OCI-M1 (cell line): ENCODE results near the gene ZNF564.
"Not testable (repeated sequence)": the region's sequence is repeated elsewhere in the genome, so short reads cannot be mapped to it uniquely, and the experiment has no call there.

Experiments used
- DNase-seq: peaks from one replicate; lab custom pipeline; 2025; lab: John Stamatoyannopoulos, UW

ZNF564 gene

DNA sequence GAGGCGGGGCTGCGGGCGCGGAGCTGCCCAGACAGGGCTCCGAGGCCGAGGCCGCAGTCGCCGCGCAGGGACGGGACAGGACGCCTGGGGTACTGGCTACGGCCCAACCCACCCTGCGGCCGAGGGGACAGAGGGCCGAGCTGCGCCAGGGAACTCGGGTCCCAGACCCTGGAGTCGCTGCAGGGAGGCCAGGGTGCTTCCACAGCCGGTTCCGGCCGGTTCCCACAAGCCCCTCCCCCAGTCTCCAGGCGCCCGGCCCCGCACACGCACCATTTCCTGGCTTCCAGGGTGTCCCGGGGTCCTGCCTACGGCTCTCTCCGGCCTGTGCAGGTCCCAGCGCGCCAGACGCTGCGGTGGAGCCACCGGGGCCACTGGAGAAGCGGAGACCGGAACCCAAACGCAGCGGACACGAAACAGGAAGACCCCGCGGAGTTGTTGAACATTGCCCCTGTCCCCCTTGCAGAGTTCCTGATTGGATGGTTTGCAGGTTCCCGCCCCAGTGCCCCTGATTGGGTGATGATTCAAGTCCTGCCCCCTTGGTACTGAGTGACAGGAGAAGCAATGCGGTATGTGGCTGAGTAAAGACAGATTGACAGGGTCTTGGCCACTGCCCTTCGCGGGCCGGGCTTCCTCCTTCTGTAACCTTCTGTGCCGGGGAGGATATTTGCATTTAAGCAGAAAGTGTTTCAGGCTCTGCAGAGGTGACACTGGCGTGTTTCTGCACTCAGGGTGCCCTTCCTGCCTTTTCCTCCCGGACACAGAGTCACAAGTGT lies at the start of gene ZNF564:
TSS of gene ZNF564 (minus strand) at position 423 of the 773 bp plus-strand sequence. CDS start at position 273, 150 bp downstream.
- DNase-seq = peak; percentile 100

- DNase-seq = no peak
Measured at GRCh38 chr19:12597594-12597993, 46.3 kb upstream of the ZNF564 start.

- DNase-seq = no peak
Measured at GRCh38 chr19:12596927-12597548, 45.8 kb upstream of the ZNF564 start.

DNA sequence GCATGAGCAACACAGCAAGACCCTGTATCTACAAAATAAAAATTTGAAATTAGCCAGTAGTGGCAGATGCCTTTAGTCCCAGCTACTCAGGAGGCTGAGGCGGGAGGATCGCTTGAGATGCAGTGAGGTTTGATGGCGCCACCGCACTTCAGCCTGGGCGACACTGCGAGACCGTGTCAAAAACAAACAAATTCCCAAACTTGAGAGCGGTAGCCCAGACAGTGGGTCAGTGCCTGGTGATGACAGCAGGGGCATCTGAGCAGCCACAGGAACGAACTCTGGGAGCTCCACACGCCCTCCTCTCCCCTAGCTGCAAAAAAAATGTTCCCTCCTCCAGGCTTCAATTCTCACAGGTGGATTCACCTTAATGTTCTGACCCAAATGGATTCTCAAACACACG lies 45.2 kb upstream of the ZNF564 start:
- no peak for DNase-seq

DNA sequence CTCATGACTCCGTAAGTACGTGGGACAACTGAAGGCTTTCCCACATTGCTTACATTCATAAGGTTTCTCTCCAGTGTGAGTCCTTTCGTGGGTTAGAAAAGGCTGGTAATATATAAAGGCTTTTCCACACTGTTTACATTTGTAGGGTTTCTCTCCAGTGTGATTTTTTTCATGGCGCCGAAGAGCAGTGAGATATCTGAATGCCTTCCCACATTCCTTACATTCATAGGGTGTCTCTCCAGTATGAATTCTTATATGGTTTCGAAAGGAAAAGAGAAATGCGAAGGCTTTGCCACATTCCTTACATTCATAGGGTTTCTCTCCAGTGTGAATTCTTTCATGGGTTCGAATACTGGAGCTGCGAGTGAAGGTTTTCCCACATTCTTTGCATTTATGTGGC lies 29.8 kb upstream of the ZNF564 start:
- DNase-seq = no peak

DNA sequence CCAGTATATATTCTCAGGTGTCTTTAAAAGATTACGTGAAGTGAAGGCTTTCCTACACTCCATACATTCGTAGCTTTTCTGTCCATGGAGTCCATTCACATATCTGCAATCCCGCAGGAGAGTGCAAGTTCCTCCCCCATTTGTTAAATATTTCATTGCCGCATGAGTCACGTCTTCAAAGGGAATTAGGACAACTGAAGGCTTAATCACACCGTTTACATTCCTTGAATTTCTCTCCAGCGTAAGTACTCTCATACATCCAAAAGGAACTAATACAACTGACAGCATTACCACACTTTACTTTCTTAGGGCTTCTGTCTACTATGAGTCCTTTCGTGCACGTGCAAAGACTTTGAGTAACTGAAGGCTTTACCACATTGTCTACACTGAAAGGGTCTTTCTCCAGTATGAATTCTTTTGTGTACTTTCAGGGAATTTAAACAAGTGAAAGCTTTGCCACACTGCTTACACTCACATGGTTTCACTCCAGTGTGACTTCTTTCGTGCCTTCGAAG lies 29.0 kb upstream of the ZNF564 start:
- DNase-seq = no peak

DNA sequence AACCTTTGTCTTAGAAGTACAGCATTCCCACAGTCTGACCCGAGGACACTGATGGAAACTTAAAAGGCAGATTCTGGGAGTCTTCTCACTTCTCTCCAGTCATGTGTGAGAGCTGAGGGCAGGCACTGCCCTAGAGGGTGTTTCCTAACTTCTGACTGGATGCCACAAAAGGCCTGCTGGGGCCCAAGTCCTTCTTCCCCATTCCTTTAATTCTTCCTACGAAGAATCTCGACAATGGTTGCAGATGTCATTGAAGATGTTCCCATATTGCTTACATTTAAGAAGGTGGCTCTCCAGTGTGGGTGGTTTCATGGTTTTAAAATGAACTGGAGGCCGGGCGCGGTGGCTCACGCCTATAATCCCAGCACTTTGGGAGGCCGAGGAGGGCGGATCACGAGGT lies 27.4 kb upstream of the ZNF564 start:
- DNase-seq = no peak

GRCh38 chr19:12574036-12574435 lies 22.8 kb upstream of the ZNF564 start:
- DNase-seq = no peak

DNA sequence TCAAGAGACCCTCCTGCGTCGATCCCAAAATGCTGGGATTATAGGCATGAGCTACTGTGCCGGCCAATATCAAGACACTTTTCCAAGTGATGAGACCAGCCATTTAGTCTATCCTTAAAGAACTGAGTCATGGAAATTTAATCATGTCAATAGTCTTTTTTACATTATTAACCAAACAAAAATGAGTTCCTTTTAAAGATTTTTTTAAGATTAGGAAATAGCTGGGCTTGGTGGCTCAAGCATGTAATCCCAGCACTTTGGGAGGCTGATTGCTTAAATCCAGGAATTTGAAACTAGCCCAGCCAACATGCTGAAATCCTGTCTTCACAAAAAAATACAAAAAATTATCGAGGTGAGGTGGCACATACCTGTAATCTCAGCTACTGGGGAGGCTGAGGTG lies 16.7 kb upstream of the ZNF564 start:
- no peak for DNase-seq

DNA sequence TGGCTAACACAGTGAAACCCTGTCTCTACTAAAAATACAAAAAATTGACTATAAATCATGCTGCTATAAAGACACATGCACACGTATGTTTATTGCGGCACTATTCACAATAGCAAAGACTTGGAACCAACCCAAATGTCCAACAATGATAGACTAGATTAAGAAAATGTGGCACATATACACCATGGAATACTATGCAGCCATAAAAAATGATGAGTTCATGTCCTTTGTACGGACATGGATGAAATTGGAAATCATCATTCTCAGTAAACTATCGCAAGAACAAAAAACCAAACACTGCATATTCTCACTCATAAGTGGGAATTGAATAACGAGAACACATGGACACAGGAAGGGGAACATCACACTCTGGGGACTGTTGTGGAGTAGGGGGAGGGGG lies 15.1 kb upstream of the ZNF564 start:
- not testable (repeated sequence) for DNase-seq

DNA sequence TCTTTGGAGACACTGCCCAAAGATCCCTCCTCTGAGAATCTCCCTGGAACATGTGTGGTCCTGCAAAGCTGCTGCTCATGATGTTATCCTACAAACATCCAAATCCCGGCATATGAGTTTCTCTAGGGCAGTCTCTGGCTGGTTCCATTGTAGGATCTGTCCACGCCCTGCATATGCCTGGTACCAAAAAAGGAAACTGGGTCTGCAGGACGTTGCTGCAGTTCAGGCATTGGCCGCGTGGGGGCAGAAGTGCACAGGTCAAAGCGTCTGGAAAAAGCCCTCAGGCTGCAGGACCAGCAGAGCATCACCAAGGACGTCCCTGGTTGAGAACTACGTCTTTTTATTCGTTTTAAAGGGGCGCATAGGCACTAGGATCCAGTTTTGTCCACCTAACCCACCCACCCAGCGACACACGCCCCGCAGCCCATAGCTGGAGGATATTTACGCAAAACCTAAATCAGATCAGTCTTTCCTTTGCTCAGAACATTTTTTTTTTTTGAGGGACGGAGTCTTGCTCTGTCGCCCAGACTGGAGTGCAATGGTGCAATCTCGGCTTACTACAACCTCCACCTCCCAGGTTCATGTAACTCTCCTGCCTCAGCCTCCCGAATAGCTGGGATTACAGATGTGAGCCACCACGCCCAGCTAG lies 12.9 kb upstream of the ZNF564 start:
- DNase-seq = peak; percentile 98

DNA sequence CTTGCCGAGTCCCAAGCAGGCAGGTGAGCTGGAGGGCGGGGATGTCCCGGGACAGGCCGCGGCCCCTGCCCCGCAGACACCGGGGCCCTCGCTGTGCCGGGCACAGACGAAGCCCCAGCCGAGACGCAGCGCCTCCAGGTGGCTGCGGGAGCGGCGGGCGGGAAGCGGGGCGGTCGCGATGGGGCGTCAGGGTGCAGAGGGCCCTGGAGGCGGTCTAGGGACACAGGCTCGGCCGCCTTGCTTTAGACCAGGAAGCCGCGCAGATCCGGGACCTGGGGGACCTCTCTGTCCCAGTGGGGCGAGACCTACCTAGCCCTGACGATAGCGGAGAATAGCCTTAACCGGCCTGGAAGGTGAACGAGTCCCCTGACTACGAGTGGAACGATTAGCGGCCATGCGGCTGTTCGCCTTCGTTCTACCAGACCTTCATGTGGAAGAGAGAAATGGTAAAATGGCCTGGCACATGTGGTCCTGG lies 4.2 kb upstream of the ZNF564 start:
- no peak for DNase-seq

DNA sequence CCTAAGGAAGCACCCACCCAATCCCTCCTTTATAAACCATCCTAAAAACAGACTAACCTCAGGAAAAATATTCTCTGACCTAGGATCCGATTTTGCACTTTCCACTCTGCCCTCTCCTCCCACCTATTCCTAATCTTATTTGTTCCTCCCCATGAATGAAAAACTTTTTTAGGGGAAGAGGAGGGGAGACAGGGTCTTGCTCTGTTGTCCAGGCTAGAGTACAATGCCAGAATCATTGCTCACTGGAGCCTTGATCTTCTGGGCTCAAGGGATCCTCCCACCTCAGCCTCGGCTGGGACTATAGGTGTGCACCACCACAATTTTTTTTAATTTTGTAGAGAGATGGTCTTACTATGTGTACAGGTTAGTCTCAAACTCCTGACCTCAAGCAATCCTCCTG lies 4.4 kb downstream of the ZNF564 start:
- no peak for DNase-seq

DNA sequence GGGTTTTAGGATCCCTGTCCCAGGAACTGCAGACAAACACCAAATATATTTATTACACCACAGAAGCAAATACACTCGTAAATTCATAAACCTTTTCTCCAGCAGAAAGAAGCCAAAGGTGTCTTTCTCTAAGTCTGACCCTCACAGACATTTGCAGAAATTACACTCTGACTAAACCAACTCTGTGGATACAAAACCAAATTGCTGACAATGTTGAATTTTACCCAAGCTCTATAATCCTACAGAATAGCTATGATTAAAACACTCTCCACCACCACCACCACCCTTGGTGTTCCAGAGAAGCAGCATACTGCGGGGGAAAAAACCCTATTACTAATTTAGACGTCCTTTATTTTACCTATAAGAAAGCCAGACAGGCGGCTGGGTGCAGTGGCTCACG lies 5.2 kb downstream of the ZNF564 start:
- DNase-seq = no peak

DNA sequence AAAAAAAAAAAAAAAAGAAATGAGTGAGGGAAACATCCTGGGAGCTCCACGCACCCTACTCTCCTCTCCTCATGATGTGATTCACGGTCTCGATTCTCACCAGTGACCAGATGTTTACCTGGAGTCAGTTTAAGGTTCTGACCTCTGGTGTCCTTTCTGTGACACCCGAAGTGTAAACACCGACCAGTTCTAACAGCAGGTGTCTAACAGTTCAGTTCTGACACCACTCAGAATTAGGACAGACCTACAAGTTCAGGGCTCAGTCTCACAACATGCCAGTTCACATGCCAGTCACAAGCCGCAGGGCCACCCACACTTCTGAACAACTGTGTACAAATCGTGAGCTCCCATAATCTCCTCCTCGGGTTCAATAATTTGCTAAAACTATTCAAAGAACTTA lies 6.0 kb downstream of the ZNF564 start:
- DNase-seq = no peak

GRCh38 chr19:12544401-12544876 lies 6.8 kb downstream of the ZNF564 start:
- peak; percentile 100 for DNase-seq

GRCh38 chr19:12543855-12544254 lies 7.4 kb downstream of the ZNF564 start:
- DNase-seq = peak; percentile 93

DNA sequence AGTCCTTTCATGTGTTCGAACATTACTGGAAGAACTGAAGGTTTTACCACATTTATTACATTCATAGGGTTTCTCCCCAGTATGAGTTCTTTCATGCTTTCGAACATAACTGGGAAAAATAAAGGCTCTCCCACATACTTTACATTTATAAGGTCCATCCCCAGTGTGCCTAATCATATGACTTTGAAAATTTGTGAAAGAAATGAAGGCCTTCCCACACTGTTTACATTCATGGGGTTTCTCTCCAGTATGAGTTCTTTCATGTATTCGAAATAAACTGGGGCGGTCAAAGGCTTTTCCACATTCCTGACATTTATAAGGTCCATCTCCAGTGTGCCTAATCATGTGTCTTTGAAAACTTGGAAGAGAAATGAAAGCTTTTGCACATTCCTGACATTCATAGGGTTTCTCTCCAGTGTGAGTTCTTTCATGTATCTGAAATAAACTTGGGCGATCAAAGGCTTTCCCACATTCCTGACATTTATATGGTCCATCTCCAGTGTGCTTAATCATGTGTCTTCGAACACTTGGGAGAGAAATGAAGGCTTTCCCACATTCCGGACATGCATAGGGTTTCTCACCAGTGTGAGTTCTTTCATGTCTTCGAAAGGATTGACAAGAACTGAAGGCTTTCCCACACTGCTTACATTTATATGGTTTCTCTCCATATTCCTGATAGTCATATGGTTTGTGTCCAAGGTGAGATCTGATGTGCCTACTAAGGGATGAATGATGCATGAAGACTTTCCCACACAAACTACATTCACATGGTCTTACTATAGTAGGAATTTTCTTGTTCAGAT lies 24.0 kb downstream of the ZNF564 start:
- peak; percentile 73 for DNase-seq

GRCh38 chr19:12526542-12526941 lies 24.7 kb downstream of the ZNF564 start:
- DNase-seq = no peak

GRCh38 chr19:12521996-12522395 lies 29.3 kb downstream of the ZNF564 start:
- DNase-seq = peak; percentile 49

GRCh38 chr19:12513531-12514061 lies 37.7 kb downstream of the ZNF564 start:
- no peak for DNase-seq

DNA sequence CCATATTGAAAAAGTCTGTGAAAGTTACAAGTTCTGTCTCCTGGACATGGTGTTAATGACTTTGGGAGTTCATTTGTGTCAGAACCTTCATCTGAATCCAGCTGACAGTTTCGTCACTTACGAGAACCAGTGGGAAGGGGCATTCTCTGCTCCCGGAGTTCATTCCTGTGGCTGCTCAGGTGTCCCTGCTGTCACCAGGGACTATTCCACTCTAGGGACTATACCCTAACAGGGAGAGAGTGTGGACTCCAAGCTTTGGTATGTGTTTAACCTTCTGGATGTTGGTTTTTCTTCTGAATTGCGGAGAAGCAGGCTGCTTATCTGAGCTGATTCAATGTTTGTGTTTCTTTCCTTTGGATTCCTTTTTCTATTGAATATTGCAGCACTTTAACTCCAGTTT lies 54.2 kb downstream of the ZNF564 start:
- no peak for DNase-seq
